Activated CD8-positive, alpha-beta memory T cell treated with anti-CD3 and anti-CD28 coated beads for 36 hours (primary cell): ENCODE results near the gene COIL. TPM values are rescaled to one million over a fixed set of nuclear protein-coding genes. Genes with fewer than 3 reads are reported as not detected.

Source experiments
- CTCF ChIA-PET: fragments of 350-600 bp; sonication (Branson Sonifier 250); formaldehyde crosslinking; loops from one replicate; lab custom pipeline; 2021; ENCODE audit warnings: antibody characterized with exemption; lab: Charles Lee
- POLR2A ChIA-PET: fragments of 350-600 bp; sonication (Branson Sonifier 250); formaldehyde crosslinking; loops from one replicate; lab custom pipeline; 2021; ENCODE audit warnings: antibody characterized with exemption; lab: Charles Lee
- total RNA-seq, 2 experiments: library from RNA; stranded (reverse); gene quantifications; one replicate each; pipeline ENCODE4 v1.2.3, GENCODE V29; 2021

Gene COIL
- total RNA-seq, 2 experiments from 2014 or later: 21.5 to 22.5 TPM

GRCh38 chr17:56914581-56915273, 46.1 kb downstream of the COIL start:
- POLR2A ChIA-PET: interaction anchor here (1.1 to 2.8 kb wide), 4 partner anchors 15 to 80 kb away, joined by 3 to 26 read pairs (median 4); partner anchors contain the start of genes C17orf67, COIL and DGKE
- CTCF ChIA-PET: interaction anchor here (1.2 kb wide), 1 partner anchor 28 kb away, joined by 3 read pairs; no protein-coding TSS in a partner anchor

GRCh38 chr17:56913867-56914580, 46.8 kb downstream of the COIL start, which contains the start of gene TRIM25:
TSS of gene TRIM25 (minus strand) at chr17:56914049. CDS start at chr17:56913988, 61 bp downstream.
- CTCF ChIA-PET: interaction anchor here (1.2 kb wide), 1 partner anchor 29 kb away, joined by 3 read pairs; no protein-coding TSS in a partner anchor
- POLR2A ChIA-PET: interaction anchor here (0.5 to 2.8 kb wide), 8 partner anchors 10 to 548 kb away, joined by 3 to 26 read pairs (median 4); partner anchors contain the start of genes C17orf67, COIL and DGKE

- ChIA-PET CTCF (interaction anchor here (1.2 kb wide), 1 partner anchor 29 kb away, joined by 3 read pairs; no protein-coding TSS in a partner anchor), POLR2A (interaction anchor here (0.5 to 2.8 kb wide), 7 partner anchors 10 to 548 kb away, joined by 3 to 26 read pairs (median 4); partner anchors contain the start of genes C17orf67 and DGKE)
These were observed 47.4 kb downstream of the COIL start for GRCh38 chr17:56913353-56913866.

GRCh38 chr17:56913000-56913311, 47.9 kb downstream of the COIL start:
- CTCF ChIA-PET: no interaction called here
- POLR2A ChIA-PET: interaction anchor here (0.6 to 2.8 kb wide), 2 partner anchors 19 to 78 kb away, joined by 3 to 26 read pairs; partner anchors contain the start of genes C17orf67 and DGKE

GRCh38 chr17:56912105-56912999, 48.5 kb downstream of the COIL start:
- CTCF ChIA-PET: interaction anchor here (0.7 kb wide), 1 partner anchor 92 kb away, joined by 4 read pairs; no protein-coding TSS in a partner anchor
- POLR2A ChIA-PET: interaction anchor here (0.6 to 2.8 kb wide), 4 partner anchors 17 to 78 kb away, joined by 3 to 26 read pairs (median 4); partner anchors contain the start of genes C17orf67 and DGKE

GRCh38 chr17:56910509-56911235, 50.2 kb downstream of the COIL start:
- ChIA-PET POLR2A (interaction anchor here (0.6 kb wide), 1 partner anchor 42 kb away, joined by 10 read pairs; no protein-coding TSS in a partner anchor), CTCF (interaction anchor here (0.9 kb wide), 1 partner anchor 29 kb away, joined by 3 read pairs; no protein-coding TSS in a partner anchor)

GRCh38 chr17:56909742-56910508, 50.9 kb downstream of the COIL start:
- POLR2A ChIA-PET: no interaction called here
- CTCF ChIA-PET: interaction anchor here (0.9 kb wide), 1 partner anchor 30 kb away, joined by 3 read pairs; no protein-coding TSS in a partner anchor

- CTCF ChIA-PET: no interaction called here
- POLR2A ChIA-PET: no interaction called here
These were observed 52.8 kb downstream of the COIL start for GRCh38 chr17:56908001-56908542.

GRCh38 chr17:56903560-56903959, 57.3 kb downstream of the COIL start:
- ChIA-PET CTCF (no interaction called here), POLR2A (no interaction called here)

GRCh38 chr17:56902348-56902747, 58.5 kb downstream of the COIL start:
- ChIA-PET CTCF (no interaction called here), POLR2A (no interaction called here)

- POLR2A ChIA-PET: interaction anchor here (1.3 kb wide), 1 partner anchor 15 kb away, joined by 6 read pairs; the partner anchor contains the start of gene TRIM25
- CTCF ChIA-PET: interaction anchor here (0.9 to 1.1 kb wide), 2 partner anchors 9 to 74 kb away, joined by 3 read pairs; no protein-coding TSS in a partner anchor
These were observed 61.4 kb downstream of the COIL start for GRCh38 chr17:56899403-56899802.

- CTCF ChIA-PET: interaction anchor here (0.9 kb wide), 1 partner anchor 8 kb away, joined by 3 read pairs; no protein-coding TSS in a partner anchor
- POLR2A ChIA-PET: interaction anchor here (1.3 kb wide), 1 partner anchor 15 kb away, joined by 6 read pairs; the partner anchor contains the start of gene TRIM25
These were observed 62.0 kb downstream of the COIL start for GRCh38 chr17:56898874-56899273.

GRCh38 chr17:56897646-56898424, 63.0 kb downstream of the COIL start:
- ChIA-PET POLR2A (no interaction called here), CTCF (no interaction called here)

GRCh38 chr17:56896968-56897359, 63.9 kb downstream of the COIL start:
- ChIA-PET CTCF (no interaction called here), POLR2A (no interaction called here)

GRCh38 chr17:56896217-56896967, 64.5 kb downstream of the COIL start:
- POLR2A ChIA-PET: no interaction called here
- CTCF ChIA-PET: no interaction called here
